Hindlimb muscle (tissue), 1 donor: ENCODE measurements around the gene LRP8. TPM values are rescaled to one million over a fixed set of nuclear protein-coding genes. Genes with fewer than 3 reads are reported as not detected.

Source experiments
- DNase-seq: peaks from one replicate; pipeline ENCODE4 v3.0.0-alpha.2; 2013
- polyA plus RNA-seq: library from polyadenylated mRNA; unstranded; fragments of 120-200 nt; gene quantifications from one replicate; pipeline ENCODE4 v1.2.1, GENCODE V29; 2013; ENCODE audit not compliant: insufficient read length

Gene LRP8
- polyA plus RNA-seq, 1 donor: 6.1 TPM

DNA sequence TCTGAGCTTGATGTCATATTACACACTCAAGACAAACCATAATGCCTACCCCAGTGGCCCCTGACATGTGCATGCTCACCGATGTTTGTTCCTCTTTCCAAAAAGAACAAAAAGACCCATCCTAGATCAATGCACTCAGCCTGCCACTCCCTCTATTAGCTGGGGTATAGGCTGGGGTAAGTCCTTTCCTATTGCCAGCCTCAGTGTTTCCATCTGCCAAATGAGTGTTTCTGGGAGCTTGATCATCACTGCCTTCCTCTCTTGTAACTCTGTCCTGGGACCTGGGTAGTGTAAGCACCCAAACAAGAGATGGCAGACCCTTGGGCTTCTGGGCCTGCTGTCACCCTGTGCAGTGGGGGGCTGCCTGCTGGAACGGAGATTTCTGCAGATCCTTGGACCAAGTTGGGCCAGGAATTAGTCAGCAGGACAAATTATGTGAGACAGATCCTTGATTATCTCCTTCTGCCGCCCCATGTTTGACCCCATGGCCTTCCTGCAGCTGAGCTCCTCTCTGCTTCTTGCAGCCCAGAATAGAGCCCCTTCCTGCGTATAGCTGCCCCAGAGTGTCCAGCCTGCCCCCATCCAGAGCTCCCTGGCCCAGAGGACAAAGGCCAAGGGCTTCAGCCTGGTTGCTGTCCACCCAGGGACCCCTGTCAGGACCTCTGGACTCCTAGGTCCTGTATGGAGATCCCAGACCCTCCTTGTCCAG, 31.5 kb upstream of the LRP8 start:
- DNase-seq: no peak

- DNase-seq: no peak
Observed at GRCh38 chr1:53356637-53357036, 28.8 kb upstream of the LRP8 start.

GRCh38 chr1:53354119-53354518, 26.2 kb upstream of the LRP8 start:
- no peak for DNase-seq

DNA sequence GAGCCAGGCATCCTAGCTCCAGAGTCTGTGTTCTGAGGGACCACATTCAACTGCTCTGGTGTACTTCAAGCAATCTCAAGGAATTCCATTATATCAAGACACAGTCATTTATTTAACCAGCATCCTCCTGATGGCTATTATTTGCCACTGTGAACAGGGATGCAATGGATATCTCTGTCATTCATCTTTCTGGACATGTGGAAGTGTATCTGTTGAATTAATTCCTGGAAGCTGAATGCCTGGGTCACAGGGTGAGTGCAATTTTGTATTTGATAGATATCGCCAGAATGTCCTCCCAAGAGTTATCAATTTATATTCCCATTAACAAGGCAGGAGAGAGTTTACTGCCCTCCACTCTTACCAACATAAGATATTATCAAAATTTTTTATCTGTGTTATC, 24.7 kb upstream of the LRP8 start:
- no peak for DNase-seq

DNA sequence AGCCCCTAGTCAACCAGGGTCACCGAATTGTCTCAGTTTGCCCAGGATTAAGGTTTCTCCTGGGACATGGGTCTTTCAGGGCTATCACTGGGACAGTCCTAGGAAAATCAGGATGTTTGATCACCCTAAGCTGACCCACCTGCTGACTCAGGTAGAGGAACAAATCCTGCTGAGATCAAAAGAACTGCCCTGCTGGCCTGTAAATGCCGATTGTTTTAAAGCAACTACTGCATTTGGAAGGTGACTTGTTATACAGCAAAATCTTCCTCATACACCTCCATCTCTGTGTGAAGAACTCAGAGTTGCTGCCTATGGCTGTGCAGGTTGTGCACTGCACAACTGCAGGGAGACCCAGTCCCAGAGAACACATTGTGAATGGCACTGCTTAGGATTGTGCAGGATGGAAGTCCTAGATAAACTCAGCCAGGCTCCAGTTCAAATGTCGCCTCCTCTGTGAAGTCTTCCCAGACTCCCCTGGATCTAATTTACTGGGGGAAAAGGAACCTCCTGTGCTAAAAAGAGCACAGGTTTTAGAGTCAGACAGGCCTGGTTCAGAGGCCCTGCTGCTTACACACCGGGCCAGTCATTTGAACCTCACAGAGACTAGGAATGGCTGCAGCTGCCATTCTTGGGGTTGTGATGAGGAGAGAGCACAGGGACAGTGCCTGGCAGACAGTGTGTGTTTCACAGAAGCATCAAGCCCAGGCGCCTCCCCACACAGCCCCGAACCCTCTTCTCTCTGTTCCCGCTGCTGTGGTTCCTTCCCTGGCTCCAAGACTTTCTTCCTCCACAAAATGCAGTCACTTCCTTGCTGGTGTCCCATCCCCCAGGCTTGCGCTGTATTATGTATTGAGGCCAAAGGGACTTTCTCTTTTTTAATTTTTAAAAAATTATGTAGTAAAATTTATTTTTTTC, 23.2 kb upstream of the LRP8 start:
- DNase-seq: no peak

- no peak for DNase-seq
Observed at GRCh38 chr1:53349968-53350852, 22.3 kb upstream of the LRP8 start.

DNA sequence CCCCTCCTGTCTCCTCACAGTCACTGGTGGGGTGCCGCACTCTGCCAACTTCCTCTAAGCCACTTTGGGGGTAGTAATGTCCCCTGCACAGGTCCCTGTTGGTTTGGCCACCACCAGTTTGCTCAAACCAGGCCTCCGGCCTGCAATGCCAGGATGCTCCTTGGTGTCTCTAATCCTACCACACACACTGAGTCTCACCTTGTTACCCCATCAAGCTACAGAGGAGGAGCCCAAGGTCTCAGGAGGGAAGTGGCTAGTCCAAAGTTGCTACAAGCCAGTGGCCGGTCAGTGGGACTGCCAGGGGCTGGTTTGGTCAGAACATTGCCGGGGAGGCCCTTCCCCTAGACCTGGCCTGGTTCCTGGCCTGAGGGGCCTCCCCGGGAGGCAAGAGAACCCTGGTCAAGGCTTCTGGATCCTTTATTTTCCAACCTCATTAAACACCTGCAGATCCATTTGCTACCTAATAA, 21.5 kb upstream of the LRP8 start:
- DNase-seq: no peak

DNA sequence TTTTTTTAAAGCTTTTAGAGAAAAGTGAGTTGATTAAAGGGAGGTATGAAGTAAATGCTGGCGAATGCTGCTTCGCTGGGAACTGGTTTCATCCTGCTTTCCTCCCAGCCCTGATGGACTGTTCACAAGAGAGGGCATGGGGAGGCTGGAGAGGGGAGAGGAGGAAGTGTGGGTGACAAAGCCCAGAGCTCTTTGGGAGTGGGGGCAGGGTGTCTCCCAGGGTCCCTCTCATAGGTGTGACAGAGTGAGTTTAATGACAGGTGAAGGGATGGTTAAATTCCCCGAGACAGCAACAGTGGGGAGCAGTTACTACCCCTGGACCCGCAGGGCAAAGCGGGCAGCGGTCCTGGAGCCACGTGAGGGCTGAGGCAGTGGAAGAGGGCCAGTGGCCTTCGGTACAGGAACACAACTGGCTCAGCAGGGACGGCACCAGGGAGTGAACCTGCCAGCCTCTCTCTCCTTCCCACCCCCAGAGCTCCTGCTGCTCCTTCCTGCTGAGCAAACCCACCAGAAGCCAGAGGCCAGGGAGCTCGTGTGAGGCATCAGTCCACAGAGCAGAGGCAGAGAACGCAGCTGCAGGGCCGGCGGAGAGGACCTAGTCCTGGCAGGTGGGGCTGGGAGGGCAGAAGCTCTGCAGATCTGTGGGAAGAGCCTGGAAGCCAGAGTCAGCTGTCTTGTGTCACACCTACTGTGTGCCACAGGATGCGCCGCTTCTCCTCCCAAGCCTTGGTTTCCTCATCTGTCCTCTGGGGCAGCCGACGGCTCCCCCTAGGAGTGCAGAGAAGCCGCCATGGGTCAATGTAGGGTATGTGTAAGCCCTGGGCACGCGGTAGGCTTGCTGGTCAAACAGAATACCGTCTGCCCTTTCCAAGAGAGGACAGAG, 20.9 kb upstream of the LRP8 start:
- no peak for DNase-seq

GRCh38 chr1:53346814-53347176, 18.9 kb upstream of the LRP8 start:
- no peak for DNase-seq

- DNase-seq: no peak
Observed at GRCh38 chr1:53345996-53346813, 18.3 kb upstream of the LRP8 start.

GRCh38 chr1:53344921-53345838, 17.3 kb upstream of the LRP8 start:
- no peak for DNase-seq

GRCh38 chr1:53343831-53344668, 16.2 kb upstream of the LRP8 start:
- DNase-seq: no peak

- no peak for DNase-seq
Observed at GRCh38 chr1:53342735-53343470, 15.0 kb upstream of the LRP8 start.

- DNase-seq: no peak
Observed at GRCh38 chr1:53341961-53342707, 14.3 kb upstream of the LRP8 start.

DNA sequence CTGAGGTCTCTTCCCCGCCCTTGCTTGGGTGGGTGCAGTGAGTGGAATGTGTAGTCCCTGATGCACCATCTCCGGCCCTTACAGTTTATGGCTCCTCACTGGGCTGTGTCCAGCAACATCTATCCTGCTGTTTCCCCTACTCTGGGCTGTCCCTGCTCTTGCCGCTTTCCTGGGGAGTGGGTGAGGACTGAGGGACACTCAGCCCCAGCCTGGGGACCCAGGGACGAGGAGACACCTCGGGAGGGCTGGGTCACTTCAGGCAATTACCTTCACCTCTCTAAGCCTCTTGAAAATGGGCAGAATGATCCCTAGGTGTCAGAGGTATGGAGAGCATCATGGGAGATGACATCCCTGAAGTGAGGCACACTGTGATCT, 13.6 kb upstream of the LRP8 start:
- DNase-seq: no peak

DNA sequence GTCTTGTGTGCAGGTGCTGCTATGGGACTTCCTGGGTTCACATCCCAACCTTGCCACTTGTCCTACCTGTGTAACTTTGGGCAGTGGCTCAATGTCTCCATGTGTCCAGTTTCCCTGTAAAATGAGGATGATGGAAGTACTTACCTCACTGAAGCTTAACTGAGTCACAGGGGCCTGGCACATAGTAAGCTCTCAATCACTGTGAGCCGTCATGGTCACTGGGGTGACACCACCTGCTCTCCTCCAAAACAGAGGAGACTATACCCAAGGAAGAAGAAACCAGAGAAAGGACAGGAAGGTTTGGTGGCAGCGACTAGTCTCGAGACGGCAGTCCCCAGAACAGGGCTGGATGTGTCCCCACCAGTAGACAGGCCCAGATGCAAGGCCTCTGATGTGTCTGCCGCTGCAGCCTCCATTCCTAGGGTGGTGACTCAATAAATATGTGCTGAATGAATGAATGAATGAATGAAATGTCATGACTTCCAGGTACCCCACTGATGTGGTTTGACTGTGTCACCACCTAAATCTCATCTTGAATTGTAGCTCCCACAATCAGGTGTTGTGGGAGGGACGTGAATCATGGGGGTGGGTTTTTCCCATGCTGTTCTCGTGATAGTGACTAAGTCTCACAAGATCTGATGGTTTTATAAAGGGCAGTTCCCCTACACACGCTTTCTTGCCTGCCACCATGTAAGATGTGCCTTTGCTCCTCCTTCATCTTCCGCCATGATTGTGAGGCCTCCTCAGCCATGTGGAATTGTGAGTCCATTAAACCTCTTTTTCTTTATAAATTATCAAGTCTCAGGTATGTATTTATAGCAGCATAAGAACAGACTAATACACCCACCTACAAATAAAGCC, 13.0 kb upstream of the LRP8 start:
- DNase-seq: no peak
